ENCODE data around the gene ARNT2. TPM values are rescaled to one million over a fixed set of nuclear protein-coding genes. Genes with fewer than 3 reads are reported as not detected.

The ARNT2 gene
- total and polyA plus RNA-seq, 2 experiments from 2014 or later, result 4.6 to 11.6 TPM

GRCh38 chr15:80403712-80404056 is 498 bp upstream of the ARNT2 start (continued):
- TF ChIP-seq, protein P1, sequence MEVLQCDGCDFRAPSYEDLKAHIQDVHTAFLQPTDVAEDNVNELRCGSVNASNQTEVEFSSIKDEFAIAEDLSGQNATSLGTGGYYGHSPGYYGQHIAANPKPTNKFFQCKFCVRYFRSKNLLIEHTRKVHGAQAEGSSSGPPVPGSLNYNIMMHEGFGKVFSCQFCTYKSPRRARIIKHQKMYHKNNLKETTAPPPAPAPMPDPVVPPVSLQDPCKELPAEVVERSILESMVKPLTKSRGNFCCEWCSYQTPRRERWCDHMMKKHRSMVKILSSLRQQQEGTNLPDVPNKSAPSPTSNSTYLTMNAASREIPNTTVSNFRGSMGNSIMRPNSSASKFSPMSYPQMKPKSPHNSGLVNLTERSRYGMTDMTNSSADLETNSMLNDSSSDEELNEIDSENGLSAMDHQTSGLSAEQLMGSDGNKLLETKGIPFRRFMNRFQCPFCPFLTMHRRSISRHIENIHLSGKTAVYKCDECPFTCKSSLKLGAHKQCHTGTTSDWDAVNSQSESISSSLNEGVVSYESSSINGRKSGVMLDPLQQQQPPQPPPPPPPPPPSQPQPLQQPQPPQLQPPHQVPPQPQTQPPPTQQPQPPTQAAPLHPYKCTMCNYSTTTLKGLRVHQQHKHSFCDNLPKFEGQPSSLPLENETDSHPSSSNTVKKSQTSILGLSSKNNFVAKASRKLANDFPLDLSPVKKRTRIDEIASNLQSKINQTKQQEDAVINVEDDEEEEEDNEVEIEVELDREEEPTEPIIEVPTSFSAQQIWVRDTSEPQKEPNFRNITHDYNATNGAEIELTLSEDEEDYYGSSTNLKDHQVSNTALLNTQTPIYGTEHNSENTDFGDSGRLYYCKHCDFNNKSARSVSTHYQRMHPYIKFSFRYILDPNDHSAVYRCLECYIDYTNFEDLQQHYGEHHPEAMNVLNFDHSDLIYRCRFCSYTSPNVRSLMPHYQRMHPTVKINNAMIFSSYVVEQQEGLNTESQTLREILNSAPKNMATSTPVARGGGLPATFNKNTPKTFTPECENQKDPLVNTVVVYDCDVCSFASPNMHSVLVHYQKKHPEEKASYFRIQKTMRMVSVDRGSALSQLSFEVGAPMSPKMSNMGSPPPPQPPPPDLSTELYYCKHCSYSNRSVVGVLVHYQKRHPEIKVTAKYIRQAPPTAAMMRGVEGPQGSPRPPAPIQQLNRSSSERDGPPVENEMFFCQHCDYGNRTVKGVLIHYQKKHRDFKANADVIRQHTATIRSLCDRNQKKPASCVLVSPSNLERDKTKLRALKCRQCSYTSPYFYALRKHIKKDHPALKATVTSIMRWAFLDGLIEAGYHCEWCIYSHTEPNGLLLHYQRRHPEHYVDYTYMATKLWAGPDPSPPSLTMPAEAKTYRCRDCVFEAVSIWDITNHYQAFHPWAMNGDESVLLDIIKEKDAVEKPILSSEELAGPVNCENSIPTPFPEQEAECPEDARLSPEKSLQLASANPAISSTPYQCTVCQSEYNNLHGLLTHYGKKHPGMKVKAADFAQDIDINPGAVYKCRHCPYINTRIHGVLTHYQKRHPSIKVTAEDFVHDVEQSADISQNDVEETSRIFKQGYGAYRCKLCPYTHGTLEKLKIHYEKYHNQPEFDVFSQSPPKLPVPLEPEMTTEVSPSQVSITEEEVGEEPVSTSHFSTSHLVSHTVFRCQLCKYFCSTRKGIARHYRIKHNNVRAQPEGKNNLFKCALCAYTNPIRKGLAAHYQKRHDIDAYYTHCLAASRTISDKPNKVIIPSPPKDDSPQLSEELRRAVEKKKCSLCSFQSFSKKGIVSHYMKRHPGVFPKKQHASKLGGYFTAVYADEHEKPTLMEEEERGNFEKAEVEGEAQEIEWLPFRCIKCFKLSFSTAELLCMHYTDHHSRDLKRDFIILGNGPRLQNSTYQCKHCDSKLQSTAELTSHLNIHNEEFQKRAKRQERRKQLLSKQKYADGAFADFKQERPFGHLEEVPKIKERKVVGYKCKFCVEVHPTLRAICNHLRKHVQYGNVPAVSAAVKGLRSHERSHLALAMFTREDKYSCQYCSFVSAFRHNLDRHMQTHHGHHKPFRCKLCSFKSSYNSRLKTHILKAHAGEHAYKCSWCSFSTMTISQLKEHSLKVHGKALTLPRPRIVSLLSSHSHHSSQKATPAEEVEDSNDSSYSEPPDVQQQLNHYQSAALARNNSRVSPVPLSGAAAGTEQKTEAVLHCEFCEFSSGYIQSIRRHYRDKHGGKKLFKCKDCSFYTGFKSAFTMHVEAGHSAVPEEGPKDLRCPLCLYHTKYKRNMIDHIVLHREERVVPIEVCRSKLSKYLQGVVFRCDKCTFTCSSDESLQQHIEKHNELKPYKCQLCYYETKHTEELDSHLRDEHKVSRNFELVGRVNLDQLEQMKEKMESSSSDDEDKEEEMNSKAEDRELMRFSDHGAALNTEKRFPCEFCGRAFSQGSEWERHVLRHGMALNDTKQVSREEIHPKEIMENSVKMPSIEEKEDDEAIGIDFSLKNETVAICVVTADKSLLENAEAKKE (CRISPR knock-in tag; IDR thresholded peaks at IDR 0.05), result no peak

- ATAC-seq (peak; percentile 53), DNase-seq (ENCODE audit: low spot score) (peak; percentile 67)
- Histone ChIP-seq H3F3A (replicated peaks; ENCODE audit: low read depth) (no peaks in the 10 kb centered on the region; the same call in 1 of the 2 replicates), H3K4me1 (ENCODE audit: insufficient read depth) (peaks cover 18% of the 10 kb centered on the region), H2AFZ (peak overlapping the region; percentile 87), H3K4me3 (peak overlapping the region; percentile 72), H3K27me3 (ENCODE audit: insufficient read depth) (peaks cover 34% of the 10 kb centered on the region), H3K36me3 (ENCODE audit: insufficient read depth) (no peaks in the 10 kb centered on the region), H3K27ac (ENCODE audit: low read depth) (no peak overlapping the region), H3K4me2 (peak overlapping the region; percentile 82), H3K9me2 (ENCODE audit: insufficient read depth) (no peaks in the 10 kb centered on the region), H4K20me1 (replicated peaks; ENCODE audit: insufficient read depth) (peaks cover 6% of the 10 kb centered on the region; the same call in 1 of the 2 replicates), H3K79me2 (replicated peaks; ENCODE audit: insufficient read depth) (peaks cover 5% of the 10 kb centered on the region; the same call in 1 of the 2 replicates)
- H3K9me3 Mint-ChIP-seq, result no peaks in the 10 kb centered on the region; the same call in 2 of the 3 replicates
- no peak overlapping the region for H3K27ac Mint-ChIP-seq
- peaks cover 17% of the 10 kb centered on the region for H3K27me3 Mint-ChIP-seq (ENCODE audit: insufficient read depth, low read depth, poor library complexity)
- H3K4me3 Mint-ChIP-seq, result peak overlapping the region; percentile 81
- H3K36me3 Mint-ChIP-seq (ENCODE audit: low read depth), result peaks cover 3% of the 10 kb centered on the region; the same call in 1 of the 3 replicates
- H3K4me1 Mint-ChIP-seq, result peaks cover 18% of the 10 kb centered on the region
- TF ChIP-seq ZNF114 (CRISPR knock-in tag; IDR thresholded peaks at IDR 0.05) (no peak), CREB1 (CRISPR knock-in tag; IDR thresholded peaks at IDR 0.05; ENCODE audit: low read depth) (no peak), STAT1 (IDR thresholded peaks at IDR 0.05; ENCODE audit: unreplicated experiment) (no peak)
- TF ChIP-seq, protein P2, sequence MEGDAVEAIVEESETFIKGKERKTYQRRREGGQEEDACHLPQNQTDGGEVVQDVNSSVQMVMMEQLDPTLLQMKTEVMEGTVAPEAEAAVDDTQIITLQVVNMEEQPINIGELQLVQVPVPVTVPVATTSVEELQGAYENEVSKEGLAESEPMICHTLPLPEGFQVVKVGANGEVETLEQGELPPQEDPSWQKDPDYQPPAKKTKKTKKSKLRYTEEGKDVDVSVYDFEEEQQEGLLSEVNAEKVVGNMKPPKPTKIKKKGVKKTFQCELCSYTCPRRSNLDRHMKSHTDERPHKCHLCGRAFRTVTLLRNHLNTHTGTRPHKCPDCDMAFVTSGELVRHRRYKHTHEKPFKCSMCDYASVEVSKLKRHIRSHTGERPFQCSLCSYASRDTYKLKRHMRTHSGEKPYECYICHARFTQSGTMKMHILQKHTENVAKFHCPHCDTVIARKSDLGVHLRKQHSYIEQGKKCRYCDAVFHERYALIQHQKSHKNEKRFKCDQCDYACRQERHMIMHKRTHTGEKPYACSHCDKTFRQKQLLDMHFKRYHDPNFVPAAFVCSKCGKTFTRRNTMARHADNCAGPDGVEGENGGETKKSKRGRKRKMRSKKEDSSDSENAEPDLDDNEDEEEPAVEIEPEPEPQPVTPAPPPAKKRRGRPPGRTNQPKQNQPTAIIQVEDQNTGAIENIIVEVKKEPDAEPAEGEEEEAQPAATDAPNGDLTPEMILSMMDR (conservative IDR thresholded peaks at IDR 0.05; ENCODE audit: low read depth in 2 of 2), result no peak
- TF ChIP-seq, protein P1 (CRISPR knock-in tag; IDR thresholded peaks at IDR 0.05), result no peak
Observed at GRCh38 chr15:80404761-80405553, 775 bp downstream of the ARNT2 start.
